Activated CD4-positive, alpha-beta T cell treated with anti-CD3 and anti-CD28 coated beads, Interleukin-2, amount 50 U/mL, for 24 hours (primary cell): Measurements from ENCODE around the gene NRXN2.
"Not testable (repeated sequence)": the region's sequence is repeated elsewhere in the genome, so short reads cannot be mapped to it uniquely, and the experiment has no call there.

Experiments
- DNase-seq, 2 donors: peaks; one replicate each; pipeline ENCODE4 v3.0.0-alpha.2; 2020; ENCODE audit warnings: low read depth in 1 of 2, low spot score in 1 of 2

NRXN2 gene

GRCh38 chr11:64569300-64569970 lies 153.6 kb downstream of the NRXN2 start:
- no peak for DNase-seq

- no peak for DNase-seq
Observed at GRCh38 chr11:64568584-64569140, 154.3 kb downstream of the NRXN2 start.

- DNase-seq = no peak
Observed at GRCh38 chr11:64568041-64568571, 154.9 kb downstream of the NRXN2 start.

GRCh38 chr11:64566915-64567891 lies 155.8 kb downstream of the NRXN2 start:
- DNase-seq = no peak

- no peak for DNase-seq
Observed at GRCh38 chr11:64566042-64566914, 156.7 kb downstream of the NRXN2 start.

- DNase-seq = no peak
Observed at GRCh38 chr11:64564947-64565889, 157.8 kb downstream of the NRXN2 start.

GRCh38 chr11:64564419-64564818 lies 158.6 kb downstream of the NRXN2 start:
- DNase-seq = no peak

GRCh38 chr11:64563966-64564365 lies 159.0 kb downstream of the NRXN2 start:
- DNase-seq = no peak

GRCh38 chr11:64562723-64563351 lies 160.2 kb downstream of the NRXN2 start:
- DNase-seq = no peak

- no peak for DNase-seq
Observed at GRCh38 chr11:64561984-64562722, 160.8 kb downstream of the NRXN2 start.

- DNase-seq = not testable (repeated sequence)
Observed at GRCh38 chr11:64561429-64561828, 161.6 kb downstream of the NRXN2 start.

GRCh38 chr11:64560941-64561340 lies 162.1 kb downstream of the NRXN2 start:
- DNase-seq = no peak

GRCh38 chr11:64560139-64560771 lies 162.7 kb downstream of the NRXN2 start:
- no peak for DNase-seq

GRCh38 chr11:64559351-64560138 lies 163.5 kb downstream of the NRXN2 start:
- DNase-seq = no peak

GRCh38 chr11:64558869-64559268 lies 164.1 kb downstream of the NRXN2 start:
- DNase-seq = no peak

- DNase-seq = no peak
Observed at GRCh38 chr11:64558065-64558745, 164.8 kb downstream of the NRXN2 start.
